OCI-LY7 (cell line): ENCODE results near the gene KCNN1. TPM values are rescaled to one million over a fixed set of nuclear protein-coding genes. Genes with fewer than 3 reads are reported as not detected.

ENCODE experiments used
- BruUV-seq: library from RNA; stranded (reverse); fragments of 400-500 nt; replicated peaks from 2 replicates; lab custom pipeline; 2021; lab: Mats Ljungman, UMichigan
- CTCF ChIA-PET: fragments of 300-600 bp; sonication (Branson Sonifier 250); formaldehyde crosslinking; loops from one replicate; lab custom pipeline; 2022; ENCODE audit warnings: antibody characterized with exemption; ENCODE audit not compliant: unreplicated experiment; lab: Charles Lee
- POLR2A ChIA-PET: fragments of 300-600 bp; sonication (Branson Sonifier 250); formaldehyde crosslinking; loops from one replicate; lab custom pipeline; 2022; ENCODE audit warnings: antibody characterized with exemption; lab: Charles Lee
- DNase-seq: peaks from one replicate; pipeline ENCODE4 v3.0.0-alpha.2; 2015; ENCODE audit warnings: low spot score
- H2AFZ ChIP-seq: fragments of 200-600 bp; sonication (generic), shearing (Covaris generic); 2 replicates; pipeline ENCODE4 v1.6.1; 2014; ENCODE audit warnings: mild to moderate bottlenecking, antibody characterized with exemption, low read length, moderate library complexity
- H3K27ac ChIP-seq: fragments of 200-600 bp; sonication (generic); 2 replicates; pipeline ENCODE4 v1.5.1; 2014; ENCODE audit warnings: mixed run types, low read depth, mild to moderate bottlenecking, moderate library complexity, low read length, inconsistent platforms; ENCODE audit not compliant: poor library complexity, severe bottlenecking
- H3K36me3 ChIP-seq: fragments of 200-600 bp; sonication (generic); 2 replicates; pipeline ENCODE4 v1.6.1; 2014; ENCODE audit warnings: mild to moderate bottlenecking, antibody characterized with exemption, low read length, moderate library complexity, mixed read lengths; ENCODE audit not compliant: insufficient read depth
- H3K4me1 ChIP-seq: fragments of 200-600 bp; sonication (generic); 2 replicates; pipeline ENCODE4 v1.5.1; 2014; ENCODE audit warnings: mild to moderate bottlenecking, low read length; ENCODE audit not compliant: insufficient read depth, poor library complexity, severe bottlenecking
- H3K4me2 ChIP-seq: fragments of 200-600 bp; sonication (generic); 2 replicates; pipeline ENCODE4 v1.6.1; 2014; ENCODE audit warnings: mild to moderate bottlenecking, low read length
- H3K4me3 ChIP-seq: fragments of 200-600 bp; sonication (generic); 2 replicates; pipeline ENCODE4 v1.5.1; 2014; ENCODE audit warnings: mild to moderate bottlenecking, low read depth, low read length; ENCODE audit not compliant: poor library complexity, severe bottlenecking
- H3K79me2 ChIP-seq: fragments of 200-600 bp; sonication (generic); 2 replicates; pipeline ENCODE4 v1.6.1; 2016; ENCODE audit warnings: low read depth, mild to moderate bottlenecking, low read length, moderate library complexity, mixed read lengths; ENCODE audit not compliant: insufficient read depth
- H3K9me2 ChIP-seq: fragments of 200-600 bp; sonication (generic); 2 replicates; pipeline ENCODE4 v1.6.1; 2016; ENCODE audit warnings: mild to moderate bottlenecking, low read length, mixed read lengths; ENCODE audit not compliant: insufficient read depth
- H3K9me3 ChIP-seq: fragments of 200-600 bp; sonication (generic); 2 replicates; pipeline ENCODE4 v1.6.1; 2014; ENCODE audit warnings: mild to moderate bottlenecking, mixed run types, low read length, mixed read lengths
- H4K20me1 ChIP-seq: fragments of 200-600 bp; sonication (generic); 2 replicates; pipeline ENCODE4 v1.6.1; 2014; ENCODE audit warnings: mild to moderate bottlenecking, antibody characterized with exemption, low read length, moderate library complexity, mixed read lengths; ENCODE audit not compliant: insufficient read depth
- EZH2phosphoT487 ChIP-seq: fragments of 200-600 bp; sonication (generic); IDR thresholded peaks from 2 replicates; pipeline ENCODE4 v1.6.1; 2018; ENCODE audit warnings: low read depth, borderline replicate concordance, mild to moderate bottlenecking, mixed run types, antibody characterized with exemption, low read length, moderate library complexity, mixed read lengths
- intact Hi-C: fragments of 100-400 bp; cut with micrococcal nuclease; formaldehyde crosslinking; loops from one replicate; pipeline ENCODE4 v1.10.0; 2022; ENCODE audit not compliant: unreplicated experiment
- total RNA-seq, 2 experiments: library from RNA; depleted of rRNA in 1 of 2; stranded (reverse); fragments of >200 nt in 1 of 2; shearing (Covaris generic) in 1 of 2; gene quantifications; 2 replicates each; pipeline ENCODE4 v1.2.3, GENCODE V29; 2014 to 2022
- TF ChIP-seq, protein P1 (sequence below): fragments of 200-600 bp; sonication (generic); conservative IDR thresholded peaks from 2 replicates; pipeline ENCODE4 v1.5.1; 2014; ENCODE audit warnings: mild to moderate bottlenecking, antibody characterized with exemption, low read length, moderate library complexity, mixed read lengths

KCNN1 gene
- total RNA-seq, 2 experiments from 2014 or later = 0.57 to 1.1 TPM

DNA sequence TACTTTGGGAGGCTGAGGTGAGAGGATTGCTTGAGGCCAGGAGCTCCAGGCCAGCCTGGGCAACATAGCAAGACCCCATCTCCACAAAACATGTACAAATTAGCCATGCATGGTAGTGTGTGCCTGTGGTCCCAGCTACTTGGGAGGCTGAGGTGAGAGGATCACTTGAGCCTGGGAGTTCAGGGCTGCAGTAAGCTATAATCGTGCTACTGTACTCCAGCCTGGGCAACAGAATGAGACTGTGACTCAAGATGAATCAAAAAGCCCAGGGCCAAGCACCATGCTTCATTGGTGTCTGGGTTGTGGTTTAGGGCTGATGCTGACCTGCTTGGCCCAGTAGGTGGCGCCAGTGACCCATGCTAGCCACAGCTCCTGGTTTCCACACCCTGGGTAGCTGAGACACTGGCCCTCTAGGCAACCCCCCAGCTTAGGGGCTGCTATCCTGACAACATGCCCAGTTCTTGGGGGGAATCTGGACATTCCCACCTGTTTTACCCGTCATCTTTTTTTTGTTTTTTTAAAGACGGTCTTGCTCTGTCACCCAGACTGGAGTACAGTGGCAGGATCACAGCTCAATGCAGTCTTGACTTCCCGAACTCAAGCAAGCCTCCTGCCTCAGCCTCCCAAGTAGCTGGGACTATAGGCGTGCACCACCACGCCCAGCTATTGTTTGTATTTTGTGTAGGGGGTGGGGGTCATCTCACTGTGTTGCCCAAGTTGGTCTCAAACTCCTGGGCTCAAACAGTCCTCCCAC lies 28.6 kb upstream of the KCNN1 start:
- H3K4me1 ChIP-seq = peaks cover 11% of the 10 kb centered on the region
- peak; percentile 78 for DNase-seq
- no peaks in the 10 kb centered on the region for H4K20me1 ChIP-seq
- no peak overlapping the region for H3K27ac ChIP-seq
- H3K4me3 ChIP-seq = no peak overlapping the region
- H3K79me2 ChIP-seq = peaks cover 14% of the 10 kb centered on the region
- no peaks in the 10 kb centered on the region for H3K9me3 ChIP-seq
- no peak for TF ChIP-seq EZH2phosphoT487
- TF ChIP-seq, protein P1, sequence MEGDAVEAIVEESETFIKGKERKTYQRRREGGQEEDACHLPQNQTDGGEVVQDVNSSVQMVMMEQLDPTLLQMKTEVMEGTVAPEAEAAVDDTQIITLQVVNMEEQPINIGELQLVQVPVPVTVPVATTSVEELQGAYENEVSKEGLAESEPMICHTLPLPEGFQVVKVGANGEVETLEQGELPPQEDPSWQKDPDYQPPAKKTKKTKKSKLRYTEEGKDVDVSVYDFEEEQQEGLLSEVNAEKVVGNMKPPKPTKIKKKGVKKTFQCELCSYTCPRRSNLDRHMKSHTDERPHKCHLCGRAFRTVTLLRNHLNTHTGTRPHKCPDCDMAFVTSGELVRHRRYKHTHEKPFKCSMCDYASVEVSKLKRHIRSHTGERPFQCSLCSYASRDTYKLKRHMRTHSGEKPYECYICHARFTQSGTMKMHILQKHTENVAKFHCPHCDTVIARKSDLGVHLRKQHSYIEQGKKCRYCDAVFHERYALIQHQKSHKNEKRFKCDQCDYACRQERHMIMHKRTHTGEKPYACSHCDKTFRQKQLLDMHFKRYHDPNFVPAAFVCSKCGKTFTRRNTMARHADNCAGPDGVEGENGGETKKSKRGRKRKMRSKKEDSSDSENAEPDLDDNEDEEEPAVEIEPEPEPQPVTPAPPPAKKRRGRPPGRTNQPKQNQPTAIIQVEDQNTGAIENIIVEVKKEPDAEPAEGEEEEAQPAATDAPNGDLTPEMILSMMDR = peak; percentile 92
- H2AFZ ChIP-seq = no peak overlapping the region
- BruUV-seq = no TSS peak
- H3K9me2 ChIP-seq = no peaks in the 10 kb centered on the region
- CTCF ChIA-PET = interaction anchor here (1.2 to 1.6 kb wide), 2 partner anchors 57 to 60 kb away, joined by 4 to 32 read pairs; no protein-coding TSS in a partner anchor
- POLR2A ChIA-PET = interaction anchor here (0.6 to 2.3 kb wide), 3 partner anchors 58 to 243 kb away, joined by 4 to 6 read pairs (median 4); partner anchors contain the start of gene RPL18A
- intact Hi-C loops = loop anchor here (1.0 kb wide), 1 partner anchor 59 kb away; no protein-coding TSS in a partner anchor
- peaks cover 36% of the 10 kb centered on the region for H3K36me3 ChIP-seq
- no peak overlapping the region for H3K4me2 ChIP-seq

DNA sequence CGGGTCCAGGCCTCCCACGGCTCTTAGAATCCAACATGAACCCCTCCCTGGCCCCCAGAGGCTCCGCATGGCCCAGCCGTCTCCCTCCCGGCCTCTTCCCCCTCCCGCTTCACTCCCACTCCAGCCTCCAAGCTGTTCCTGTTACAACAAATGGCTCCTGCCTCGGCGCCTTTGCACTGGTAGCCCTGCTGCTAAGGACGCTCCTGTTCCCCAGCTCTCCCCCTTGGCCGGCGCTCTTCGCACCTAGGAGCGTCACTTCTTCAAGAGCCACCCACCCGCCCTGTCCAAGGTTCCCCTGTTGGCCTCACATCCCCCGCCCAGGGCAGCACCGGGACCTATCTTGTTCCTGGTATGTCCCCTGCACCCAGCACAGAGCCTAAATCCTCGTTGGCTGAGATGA lies 24.7 kb upstream of the KCNN1 start:
- Histone ChIP-seq H3K4me2 (no peak overlapping the region), H3K4me1 (peaks cover 9% of the 10 kb centered on the region), H3K27ac (no peak overlapping the region), H2AFZ (no peak overlapping the region), H3K79me2 (no peaks in the 10 kb centered on the region), H4K20me1 (no peaks in the 10 kb centered on the region), H3K9me2 (no peaks in the 10 kb centered on the region), H3K9me3 (no peaks in the 10 kb centered on the region), H3K4me3 (no peak overlapping the region), H3K36me3 (peaks cover 52% of the 10 kb centered on the region)
- ChIA-PET POLR2A (no interaction called here), CTCF (no interaction called here)
- no TSS peak for BruUV-seq
- intact Hi-C loops = loop anchor here (10.0 kb wide), 1 partner anchor 153 kb away; the partner anchor contains the start of gene MAST3
- DNase-seq = no peak
- no peak for TF ChIP-seq EZH2phosphoT487
- TF ChIP-seq, protein P1 = no peak
